Measurements from ENCODE around the gene PHYH.

DNA sequence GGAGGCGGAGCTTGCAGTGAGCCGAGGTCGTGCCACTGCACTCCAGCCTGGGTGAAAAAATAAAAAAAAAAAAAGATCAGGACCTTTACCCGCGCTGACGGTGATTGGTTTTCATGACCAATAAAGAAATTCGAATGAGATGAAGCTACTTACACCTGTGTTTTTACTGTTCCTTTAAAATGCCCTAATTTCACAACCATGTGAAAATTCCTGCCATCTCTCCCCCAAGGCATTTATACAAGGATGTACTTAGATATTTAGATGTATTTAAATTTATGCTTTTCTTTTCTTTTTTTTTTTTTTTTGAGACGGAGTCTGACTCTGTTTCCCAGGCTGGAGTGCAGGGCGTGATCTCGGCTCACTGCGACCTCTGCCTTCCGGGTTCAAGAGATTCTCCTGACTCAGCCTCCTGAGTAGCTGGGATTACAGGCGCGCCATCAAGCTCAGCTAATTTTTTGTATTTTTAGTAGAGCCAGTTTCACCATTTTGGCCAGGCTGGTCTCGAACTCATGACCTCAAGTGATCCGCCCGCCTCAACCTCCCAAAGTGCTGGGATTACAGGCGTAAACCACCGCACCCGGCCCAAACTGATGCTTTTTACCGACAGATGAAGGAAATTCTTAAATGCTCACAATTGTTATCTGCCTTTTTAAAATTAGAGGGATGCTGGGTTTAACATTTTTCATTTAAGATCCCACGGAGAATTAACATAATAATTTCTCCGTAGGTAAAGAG is 3.1 kb upstream of the PHYH start:
- no peak for TF ChIP-seq SP1 (CRISPR knock-in tag; conservative IDR thresholded peaks at IDR 0.05)
- TF ChIP-seq E2F1 (CRISPR knock-in tag; IDR thresholded peaks at IDR 0.05), result no peak
- TF ChIP-seq ZNF121 (CRISPR knock-in tag; IDR thresholded peaks at IDR 0.05), result no peak
- TF ChIP-seq PREB (CRISPR knock-in tag; IDR thresholded peaks at IDR 0.05; ENCODE audit: borderline replicate concordance), result no peak
- TF ChIP-seq ZNF232 (CRISPR knock-in tag; IDR thresholded peaks at IDR 0.05), result no peak
- TF ChIP-seq PRRX2 (CRISPR knock-in tag; IDR thresholded peaks at IDR 0.05), result no peak
- TF ChIP-seq ATF3 (CRISPR knock-in tag; conservative IDR thresholded peaks at IDR 0.05), result no peak
- TF ChIP-seq, protein P1, sequence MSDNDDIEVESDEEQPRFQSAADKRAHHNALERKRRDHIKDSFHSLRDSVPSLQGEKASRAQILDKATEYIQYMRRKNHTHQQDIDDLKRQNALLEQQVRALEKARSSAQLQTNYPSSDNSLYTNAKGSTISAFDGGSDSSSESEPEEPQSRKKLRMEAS (CRISPR knock-in tag; IDR thresholded peaks at IDR 0.05), result no peak
- no peak for TF ChIP-seq TEAD4 (CRISPR knock-in tag; IDR thresholded peaks at IDR 0.05)
- no peak for TF ChIP-seq AFF4 (CRISPR knock-in tag; IDR thresholded peaks at IDR 0.05; ENCODE audit: borderline replicate concordance)
- TF ChIP-seq CREB1 (CRISPR knock-in tag; IDR thresholded peaks at IDR 0.05), result no peak
- TF ChIP-seq, protein P2, sequence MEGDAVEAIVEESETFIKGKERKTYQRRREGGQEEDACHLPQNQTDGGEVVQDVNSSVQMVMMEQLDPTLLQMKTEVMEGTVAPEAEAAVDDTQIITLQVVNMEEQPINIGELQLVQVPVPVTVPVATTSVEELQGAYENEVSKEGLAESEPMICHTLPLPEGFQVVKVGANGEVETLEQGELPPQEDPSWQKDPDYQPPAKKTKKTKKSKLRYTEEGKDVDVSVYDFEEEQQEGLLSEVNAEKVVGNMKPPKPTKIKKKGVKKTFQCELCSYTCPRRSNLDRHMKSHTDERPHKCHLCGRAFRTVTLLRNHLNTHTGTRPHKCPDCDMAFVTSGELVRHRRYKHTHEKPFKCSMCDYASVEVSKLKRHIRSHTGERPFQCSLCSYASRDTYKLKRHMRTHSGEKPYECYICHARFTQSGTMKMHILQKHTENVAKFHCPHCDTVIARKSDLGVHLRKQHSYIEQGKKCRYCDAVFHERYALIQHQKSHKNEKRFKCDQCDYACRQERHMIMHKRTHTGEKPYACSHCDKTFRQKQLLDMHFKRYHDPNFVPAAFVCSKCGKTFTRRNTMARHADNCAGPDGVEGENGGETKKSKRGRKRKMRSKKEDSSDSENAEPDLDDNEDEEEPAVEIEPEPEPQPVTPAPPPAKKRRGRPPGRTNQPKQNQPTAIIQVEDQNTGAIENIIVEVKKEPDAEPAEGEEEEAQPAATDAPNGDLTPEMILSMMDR (IDR thresholded peaks at IDR 0.05), result no peak; the same call in 1 of the 2 replicates
- TF ChIP-seq JUN (CRISPR knock-in tag; IDR thresholded peaks at IDR 0.05), result no peak
- TF ChIP-seq ZNF671 (CRISPR knock-in tag; IDR thresholded peaks at IDR 0.05), result no peak

Measured in WTC11 (cell line).